HG03039 (cell line): ENCODE data around the gene MANF.
"Not testable (repeated sequence)": the region's sequence is repeated elsewhere in the genome, so short reads cannot be mapped to it uniquely, and the experiment has no call there.

Experiments
- ATAC-seq: cut with Tn5 transposase; IDR thresholded peaks from one replicate; pipeline ENCODE4 v1.9.1; 2021; ENCODE audit warnings: mild to moderate bottlenecking, moderate library complexity; ENCODE audit not compliant: unreplicated experiment

Gene MANF

DNA sequence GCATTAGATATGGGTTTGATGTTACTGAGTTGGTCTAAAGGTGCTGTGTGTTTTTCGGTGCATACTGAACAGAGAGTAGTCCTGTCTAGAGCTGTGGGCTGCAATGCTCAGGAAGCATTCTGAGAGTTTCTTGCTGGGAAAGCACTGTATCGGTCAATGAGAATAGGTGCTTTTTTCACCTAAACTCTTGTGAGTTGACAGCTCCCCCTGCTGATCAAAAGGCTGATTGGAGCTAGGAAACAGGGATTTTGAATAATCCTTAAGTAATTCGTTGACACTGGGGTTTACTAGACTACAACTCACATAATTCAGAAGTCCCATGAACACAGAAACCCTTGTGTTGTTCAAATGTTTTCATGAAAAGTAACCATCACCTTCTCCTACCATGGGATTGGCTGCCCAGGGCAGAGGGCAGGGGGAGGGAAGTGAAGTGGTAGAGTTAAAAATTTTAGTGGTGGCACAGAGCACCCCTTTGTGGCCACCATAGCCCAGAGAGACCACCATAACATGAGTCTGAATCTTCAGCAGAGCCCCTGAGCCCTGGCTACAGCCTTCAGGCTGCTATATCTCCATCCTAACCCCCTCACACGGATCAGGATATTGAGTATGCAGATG lies 13.0 kb upstream of the MANF start:
- no peak for ATAC-seq

DNA sequence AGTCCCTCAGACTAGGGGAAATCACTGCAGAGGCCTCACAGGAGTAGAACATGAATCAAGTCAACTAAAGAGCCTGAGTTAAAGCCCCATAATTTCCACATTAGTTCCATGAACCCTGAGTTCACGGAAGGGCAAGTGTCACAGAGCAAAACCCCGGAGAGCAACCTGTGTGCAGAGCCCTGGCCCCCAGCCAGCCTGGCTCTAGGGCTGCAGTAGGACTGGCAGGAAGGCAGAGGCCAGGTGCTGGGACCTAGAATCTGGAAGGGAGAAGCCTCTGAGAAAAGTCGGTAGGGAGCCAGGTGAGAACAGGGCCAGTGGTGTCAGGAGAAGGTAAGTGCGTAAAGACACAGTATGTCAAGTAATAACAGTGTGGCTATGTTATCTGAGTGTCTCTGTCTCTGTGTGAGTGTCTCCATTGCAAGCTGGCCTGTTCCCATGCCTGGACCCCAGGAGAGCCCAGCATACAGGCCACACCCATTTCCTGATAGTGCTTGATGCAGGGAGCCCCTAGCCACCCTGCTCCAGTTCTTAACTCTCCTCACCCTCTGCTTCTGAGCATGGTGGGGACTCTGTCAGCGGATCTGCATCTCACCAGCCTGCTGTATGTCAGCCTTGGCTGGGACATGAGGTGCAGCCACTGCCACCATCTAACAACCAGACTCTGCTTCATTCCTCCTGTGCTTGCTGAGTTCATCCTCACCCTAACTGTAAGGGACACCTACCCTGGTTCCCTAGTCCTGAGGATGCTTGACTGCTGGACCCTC lies 11.3 kb upstream of the MANF start:
- ATAC-seq, result no peak

DNA sequence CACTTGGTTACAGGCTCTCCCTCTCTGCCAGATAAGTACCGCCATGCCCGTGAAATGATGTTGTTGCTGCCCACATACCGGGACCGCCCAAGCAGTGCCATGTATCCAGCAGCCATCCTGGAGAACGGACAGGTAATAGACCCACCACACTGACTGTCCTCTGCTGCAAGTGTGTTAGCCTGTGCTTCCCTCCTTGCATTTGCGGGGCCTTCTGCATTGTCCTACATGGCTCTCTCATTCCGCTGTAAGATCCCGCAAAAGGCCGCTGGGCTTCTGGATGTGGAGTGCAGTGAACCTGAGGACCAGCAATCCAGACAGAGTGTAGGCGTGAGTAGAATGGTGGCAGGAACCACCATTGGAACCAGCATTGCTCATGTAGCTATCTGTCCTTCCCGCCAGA lies 10.6 kb upstream of the MANF start:
- no peak for ATAC-seq

DNA sequence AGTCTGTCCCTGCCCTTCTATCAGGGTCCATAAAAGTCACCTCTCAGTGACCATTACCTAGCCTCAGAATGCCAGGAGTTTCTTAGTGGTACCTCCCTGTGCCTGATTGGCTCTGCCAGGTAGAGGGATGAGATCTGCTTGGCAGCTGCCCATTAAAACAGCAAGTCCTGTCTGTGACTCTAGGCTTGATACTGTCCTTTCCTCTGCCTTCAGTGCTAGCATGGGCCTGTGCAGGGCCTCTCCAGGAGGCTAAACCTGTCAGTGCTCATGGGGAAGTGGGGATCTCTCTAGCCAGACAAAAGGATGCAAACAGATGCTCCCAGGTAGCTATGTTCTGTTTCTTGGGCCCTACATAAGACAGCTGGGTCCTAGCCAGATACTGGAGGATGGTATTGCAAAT lies 10.0 kb upstream of the MANF start:
- no peak for ATAC-seq

GRCh38 chr3:51375571-51375970 lies 9.5 kb upstream of the MANF start:
- ATAC-seq, result no peak

DNA sequence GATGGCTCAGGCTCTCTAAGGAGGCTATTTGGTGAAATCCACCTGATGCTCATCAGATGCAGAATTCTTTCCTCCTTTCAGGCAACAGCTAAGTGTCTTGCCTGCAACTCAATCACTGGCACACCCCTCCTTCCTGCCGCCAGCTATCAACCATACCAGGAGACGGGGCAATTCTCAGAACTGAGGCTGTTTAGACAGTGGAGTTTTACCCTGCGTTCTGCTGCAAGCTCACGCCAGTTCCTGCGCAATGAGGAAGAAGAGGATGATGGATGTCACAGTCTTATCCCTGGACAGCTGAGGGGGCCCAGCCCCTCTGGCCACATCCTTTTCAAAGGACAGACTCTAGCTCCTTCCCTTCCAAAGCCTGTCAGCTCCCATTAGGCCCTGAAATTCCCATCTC lies 7.0 kb upstream of the MANF start:
- ATAC-seq, result no peak

GRCh38 chr3:51378726-51379125 lies 6.4 kb upstream of the MANF start:
- no peak for ATAC-seq

DNA sequence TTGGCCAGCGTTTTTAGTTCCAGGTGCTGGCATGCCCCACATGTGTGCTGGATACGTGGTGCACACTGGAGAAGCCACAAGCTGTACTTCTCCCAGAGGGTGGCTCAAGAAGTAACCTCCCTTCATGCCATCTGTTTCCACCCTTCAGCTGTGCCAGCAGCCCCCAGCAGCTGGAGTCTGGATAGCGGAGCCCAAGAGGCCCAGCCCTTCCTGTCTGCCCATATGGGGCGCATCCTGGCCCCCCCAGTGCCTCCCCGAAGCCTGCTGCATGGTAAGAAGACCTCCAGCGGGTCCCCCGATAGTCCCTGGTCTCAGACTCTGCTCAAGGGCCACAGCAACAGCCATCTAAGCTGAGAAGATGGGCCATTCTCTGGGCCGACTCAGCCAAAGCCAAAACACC lies 5.8 kb upstream of the MANF start:
- ATAC-seq, result no peak

DNA sequence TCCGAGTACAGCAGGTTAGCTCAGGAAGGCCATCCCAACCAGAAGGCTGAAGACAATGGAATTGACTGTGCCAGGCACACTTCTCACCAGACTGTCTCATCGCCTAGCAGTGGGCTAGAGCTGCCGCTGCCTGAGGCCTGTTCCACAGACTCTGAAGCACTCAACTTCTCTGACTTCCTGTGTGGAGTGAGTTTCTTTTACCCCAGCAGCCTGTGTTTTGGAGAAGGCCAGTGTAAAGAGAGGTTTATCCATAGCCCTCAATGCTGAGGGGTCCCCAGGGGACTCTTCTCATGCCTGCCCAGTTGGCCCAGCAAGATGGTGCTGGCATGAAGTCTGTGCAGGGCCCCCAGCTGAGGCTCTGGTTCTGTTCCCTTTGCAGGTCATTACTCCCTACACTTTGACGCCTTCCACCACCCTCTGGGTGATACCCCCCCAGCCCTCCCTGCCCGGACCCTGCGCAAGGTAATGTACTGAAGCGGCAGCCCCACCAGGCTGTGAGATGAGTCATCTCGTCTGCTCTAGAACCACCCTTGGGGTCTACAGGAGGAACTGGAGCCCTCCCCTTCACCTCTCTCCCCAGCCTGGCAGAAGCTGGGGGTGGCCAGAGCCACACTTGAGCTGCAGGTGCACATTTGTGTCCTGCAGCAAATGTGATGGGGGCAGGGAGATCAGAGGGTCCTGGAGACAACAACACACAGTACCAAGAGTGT lies 5.2 kb upstream of the MANF start:
- no peak for ATAC-seq

DNA sequence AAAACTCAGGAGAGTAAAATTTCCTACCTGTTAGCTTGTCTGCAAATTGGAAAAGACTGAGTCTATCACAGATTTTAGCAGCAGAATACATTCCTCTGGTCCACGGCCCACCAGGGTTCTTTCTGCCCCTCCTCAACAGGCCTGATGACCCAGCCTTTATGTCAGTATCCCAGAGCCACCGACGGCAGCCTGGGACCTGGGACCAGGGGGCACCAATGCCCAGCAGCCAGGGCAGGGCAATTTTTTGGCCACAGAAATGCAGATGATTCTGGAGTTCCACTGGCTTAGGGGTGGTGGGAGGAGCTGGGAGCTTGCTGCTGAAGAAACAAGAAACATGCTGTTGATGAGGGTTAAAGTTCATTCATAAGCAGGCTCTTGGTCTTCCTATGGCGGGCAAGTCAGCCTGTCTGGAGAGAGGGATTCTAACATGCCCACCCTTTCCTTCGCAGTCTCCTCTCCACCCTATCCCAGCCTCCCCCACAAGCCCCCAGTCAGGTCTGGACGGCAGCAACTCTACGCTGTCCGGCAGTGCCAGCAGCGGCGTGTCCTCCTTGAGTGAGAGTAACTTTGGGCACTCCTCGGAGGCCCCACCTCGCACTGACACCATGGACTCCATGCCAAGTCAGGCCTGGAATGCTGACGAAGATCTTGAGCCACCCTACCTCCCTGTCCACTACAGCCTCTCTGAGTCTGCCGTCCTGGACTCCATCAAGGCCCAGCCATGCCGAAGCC lies 4.3 kb upstream of the MANF start:
- no peak for ATAC-seq

DNA sequence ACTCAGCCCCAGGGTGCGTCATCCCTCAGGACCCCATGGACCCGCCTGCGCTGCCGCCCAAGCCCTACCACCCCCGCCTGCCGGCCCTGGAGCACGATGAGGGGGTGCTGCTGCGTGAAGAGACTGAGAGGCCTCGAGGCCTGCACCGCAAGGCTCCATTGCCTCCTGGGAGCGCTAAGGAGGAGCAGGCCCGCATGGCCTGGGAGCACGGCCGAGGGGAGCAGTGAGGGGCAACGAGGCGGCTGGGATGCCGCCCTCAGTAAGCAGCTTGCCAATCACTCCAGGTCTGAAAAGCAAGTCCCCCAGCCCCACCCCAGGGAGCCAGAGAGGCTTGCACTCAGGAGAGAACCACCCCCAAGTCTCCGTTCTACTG lies 3.8 kb upstream of the MANF start:
- ATAC-seq, result no peak

DNA sequence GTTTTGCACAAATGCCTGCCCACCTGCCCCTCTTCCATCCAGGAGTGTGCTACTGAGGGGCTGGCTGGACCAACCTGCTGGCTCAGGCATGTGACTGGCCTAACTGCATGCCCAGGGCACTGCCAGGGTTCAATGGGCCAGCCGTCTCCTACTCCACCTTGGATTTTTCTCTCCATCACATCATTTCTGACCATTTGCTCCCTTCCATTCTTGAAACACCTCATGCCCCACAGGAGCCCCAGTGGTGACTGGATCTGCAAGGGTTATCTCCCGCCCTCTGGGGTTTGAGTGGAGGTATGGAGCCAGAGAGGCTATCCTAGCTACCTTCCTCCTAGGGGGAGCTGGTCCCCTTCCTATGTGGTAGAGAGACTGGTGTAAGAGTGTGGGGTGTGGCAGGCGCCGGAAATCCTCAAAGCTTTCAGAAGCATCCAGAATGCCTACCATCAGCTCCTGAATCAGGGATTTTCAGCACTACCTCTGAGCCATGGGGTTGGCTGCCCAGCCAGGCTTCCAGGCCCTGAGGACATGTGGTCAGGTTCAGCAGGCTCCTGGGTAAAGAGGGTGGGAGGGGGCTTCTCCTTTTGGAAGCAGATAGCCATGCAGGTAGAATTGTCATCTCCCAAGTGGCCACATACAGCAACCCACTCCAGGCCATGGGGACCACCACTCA lies 2.9 kb upstream of the MANF start:
- no peak for ATAC-seq

DNA sequence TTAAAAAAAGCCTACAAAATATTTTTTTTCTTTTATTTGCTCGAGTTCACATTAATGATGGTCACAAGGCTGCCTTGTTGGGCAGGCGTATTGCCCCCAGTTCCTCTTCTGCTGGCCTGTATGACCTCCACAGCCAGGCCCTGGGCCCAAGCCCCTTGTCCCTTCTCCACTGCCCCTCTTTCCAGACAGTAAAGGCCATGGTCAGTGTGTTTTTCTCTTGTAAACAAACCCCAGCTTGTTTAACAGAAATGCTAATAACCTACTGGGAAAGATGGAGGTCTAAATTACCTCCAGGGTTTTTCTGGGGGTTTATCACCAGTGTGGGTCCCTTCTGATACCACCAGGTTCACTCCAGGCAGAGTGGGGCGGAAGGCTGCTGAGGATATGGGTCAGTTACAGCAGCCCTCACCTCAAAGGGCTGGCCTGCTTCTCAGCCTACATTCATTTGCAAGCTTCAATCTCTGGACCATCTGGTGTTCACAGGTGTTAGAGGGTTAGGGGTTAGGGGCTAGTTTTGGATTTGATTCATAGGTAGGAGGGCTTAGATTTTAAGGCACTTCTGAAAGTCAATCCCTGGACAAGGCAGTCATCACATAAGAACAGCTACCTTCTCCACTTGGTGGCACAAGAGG lies 2.0 kb upstream of the MANF start:
- no peak for ATAC-seq

- no peak for ATAC-seq
Observed at GRCh38 chr3:51384055-51384725, 901 bp upstream of the MANF start.

- ATAC-seq, result no peak
Observed at GRCh38 chr3:51385621-51386091, 565 bp downstream of the MANF start.

GRCh38 chr3:51386159-51386851 lies 1.2 kb downstream of the MANF start:
- ATAC-seq, result no peak

GRCh38 chr3:51386852-51387229 lies 1.8 kb downstream of the MANF start:
- ATAC-seq, result no peak

DNA sequence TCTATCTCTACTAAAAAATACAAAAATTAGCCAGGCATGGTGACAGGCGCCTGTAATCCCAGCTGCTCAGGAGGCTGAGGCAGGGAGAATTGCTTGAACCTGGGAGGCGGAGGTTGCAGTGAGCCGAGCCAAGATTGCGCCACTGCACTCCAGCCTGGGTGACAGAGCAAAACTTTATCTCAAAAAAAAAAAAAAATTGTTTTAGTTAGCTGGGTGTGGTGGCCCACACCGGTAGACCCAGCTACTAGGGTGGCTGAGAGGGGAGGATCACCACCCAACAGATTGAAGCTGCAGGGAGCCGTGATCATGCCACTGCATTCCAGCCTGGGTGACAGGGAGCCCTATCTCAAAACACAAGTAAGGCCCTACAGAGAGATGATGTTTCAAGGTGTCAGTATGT lies 2.2 kb downstream of the MANF start:
- ATAC-seq, result not testable (repeated sequence)

DNA sequence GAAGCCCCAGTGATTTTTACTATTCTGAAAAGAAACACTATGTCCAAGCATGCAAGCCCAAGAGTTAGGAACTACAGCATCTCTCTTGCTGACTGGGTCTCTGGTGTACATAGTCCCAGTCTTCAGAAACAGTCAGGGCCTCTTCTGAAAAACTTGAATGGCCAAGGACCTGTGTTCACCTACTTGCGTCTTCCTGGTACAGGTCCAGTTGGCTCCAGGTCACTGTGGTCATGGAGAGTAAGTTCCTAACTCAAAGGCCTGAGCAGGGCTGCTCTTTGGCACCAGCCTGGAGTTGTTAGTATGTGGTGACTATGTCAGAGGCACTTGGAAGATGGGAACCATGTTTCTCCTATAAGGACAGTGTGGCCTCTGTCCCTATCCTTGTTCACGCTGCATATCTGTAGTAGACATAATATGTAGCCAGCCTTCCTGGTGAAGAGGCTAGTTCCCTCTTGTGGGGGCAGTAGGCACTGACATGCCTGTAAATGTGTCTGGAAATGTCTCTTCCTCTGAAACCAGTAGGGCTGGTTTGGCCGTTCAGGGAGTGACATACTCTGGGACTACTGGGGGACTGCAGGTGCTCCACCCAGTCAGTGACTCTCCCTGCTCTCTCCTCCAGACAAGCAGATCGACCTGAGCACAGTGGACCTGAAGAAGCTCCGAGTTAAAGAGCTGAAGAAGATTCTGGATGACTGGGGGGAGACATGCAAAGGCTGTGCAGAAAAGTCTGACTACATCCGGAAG lies 3.4 kb downstream of the MANF start:
- ATAC-seq, result no peak
